K562 (cell line): Measurements from ENCODE around the gene TMEM207.

Source experiments
- CHD2 ChIP-seq: IDR thresholded peaks from 2 replicates; pipeline ENCODE4 v1.6.1; 2011; ENCODE audit warnings: low read depth, low read length
- ERF ChIP-seq: fragments of 450-650 bp; formaldehyde crosslinking; IDR thresholded peaks from 2 replicates; pipeline ENCODE4 v1.4.0; 2020; ENCODE audit warnings: mild to moderate bottlenecking, mixed read lengths
- HIVEP1 ChIP-seq: fragments of 250-450 bp; sonication (Bioruptor Pico); IDR thresholded peaks from 2 replicates; pipeline ENCODE4 v1.4.0; 2020; ENCODE audit warnings: mild to moderate bottlenecking
- HMG20B ChIP-seq: fragments of 250-450 bp; sonication (Bioruptor Pico); IDR thresholded peaks from 2 replicates; pipeline ENCODE4 v1.5.0; 2021; ENCODE audit warnings: mild to moderate bottlenecking
- KLF10 ChIP-seq: fragments of 250-450 bp; sonication (Bioruptor Pico); IDR thresholded peaks from 2 replicates; pipeline ENCODE4 v1.6.1; 2021; ENCODE audit warnings: matching md5 sums
- REST ChIP-seq, 2 experiments: fragments of 450-650 bp; formaldehyde crosslinking in 1 of 2; IDR thresholded peaks; 2 replicates each; pipeline versions ENCODE4 v1.4.0 to v1.6.1; 2014 to 2020; ENCODE audit warnings: mild to moderate bottlenecking in 2 of 2, borderline replicate concordance in 1 of 2, low read depth in 1 of 2
- SIN3A ChIP-seq, 2 experiments: fragments of 150-350 bp in 1 of 2; IDR thresholded peaks; 2 replicates each; pipeline ENCODE4 v1.6.1; 2011 to 2016; ENCODE audit warnings: borderline replicate concordance in 2 of 2, low read depth in 2 of 2, low read length in 2 of 2, mild to moderate bottlenecking in 2 of 2, moderate library complexity in 2 of 2; ENCODE audit not compliant: control insufficient read depth in 1 of 2
- STAT6 ChIP-seq: sonication (generic); formaldehyde crosslinking; IDR thresholded peaks from 2 replicates; pipeline ENCODE4 v1.8.1; 2023; ENCODE audit warnings: mild to moderate bottlenecking, missing genetic modification reagents
- TEAD4 ChIP-seq, 2 experiments: sonication (generic) in 1 of 2; formaldehyde crosslinking in 1 of 2; IDR thresholded peaks; 2 replicates each; pipeline versions ENCODE4 v1.6.1 to v1.8.0; 2012 to 2022; ENCODE audit warnings: borderline replicate concordance in 1 of 2, inconsistent platforms in 1 of 2, low read length in 1 of 2, mild to moderate bottlenecking in 1 of 2, missing genetic modification reagents in 1 of 2
- ZNF507 ChIP-seq: conservative IDR thresholded peaks from 2 replicates; pipeline ENCODE4 v1.6.1; 2017; ENCODE audit warnings: missing genetic modification characterization, missing compliant biosample characterization
- TF ChIP-seq, protein P1 (sequence below): fragments of 150-350 bp; conservative IDR thresholded peaks from 2 replicates; pipeline ENCODE4 v1.6.1; 2014; ENCODE audit warnings: low read length
- TF ChIP-seq, protein P2 (sequence below): sonication (generic); formaldehyde crosslinking; IDR thresholded peaks from 2 replicates; pipeline ENCODE4 v1.8.0; 2022; ENCODE audit warnings: mild to moderate bottlenecking, missing genetic modification reagents

DNA sequence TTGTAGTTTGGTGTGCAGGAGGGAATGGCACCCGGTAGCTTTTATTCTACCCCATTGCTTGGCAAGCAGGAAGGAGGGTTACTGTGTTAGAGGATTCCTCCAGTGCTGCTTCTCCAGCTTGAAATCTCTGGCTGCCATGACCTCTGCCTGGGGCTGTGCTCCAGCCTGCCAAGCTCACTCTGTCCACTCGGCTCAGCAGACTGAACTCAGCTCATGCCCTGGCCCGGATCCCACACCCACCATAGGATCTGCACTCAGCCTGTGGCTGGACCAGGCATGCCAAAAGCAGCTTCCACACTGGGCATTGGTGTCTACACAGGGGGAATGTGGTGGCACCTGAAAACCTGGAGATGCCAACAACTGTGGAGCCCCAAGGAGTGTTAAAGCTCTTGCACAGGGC, 35.4 kb downstream of the TMEM207 start:
- TF ChIP-seq, protein P1, sequence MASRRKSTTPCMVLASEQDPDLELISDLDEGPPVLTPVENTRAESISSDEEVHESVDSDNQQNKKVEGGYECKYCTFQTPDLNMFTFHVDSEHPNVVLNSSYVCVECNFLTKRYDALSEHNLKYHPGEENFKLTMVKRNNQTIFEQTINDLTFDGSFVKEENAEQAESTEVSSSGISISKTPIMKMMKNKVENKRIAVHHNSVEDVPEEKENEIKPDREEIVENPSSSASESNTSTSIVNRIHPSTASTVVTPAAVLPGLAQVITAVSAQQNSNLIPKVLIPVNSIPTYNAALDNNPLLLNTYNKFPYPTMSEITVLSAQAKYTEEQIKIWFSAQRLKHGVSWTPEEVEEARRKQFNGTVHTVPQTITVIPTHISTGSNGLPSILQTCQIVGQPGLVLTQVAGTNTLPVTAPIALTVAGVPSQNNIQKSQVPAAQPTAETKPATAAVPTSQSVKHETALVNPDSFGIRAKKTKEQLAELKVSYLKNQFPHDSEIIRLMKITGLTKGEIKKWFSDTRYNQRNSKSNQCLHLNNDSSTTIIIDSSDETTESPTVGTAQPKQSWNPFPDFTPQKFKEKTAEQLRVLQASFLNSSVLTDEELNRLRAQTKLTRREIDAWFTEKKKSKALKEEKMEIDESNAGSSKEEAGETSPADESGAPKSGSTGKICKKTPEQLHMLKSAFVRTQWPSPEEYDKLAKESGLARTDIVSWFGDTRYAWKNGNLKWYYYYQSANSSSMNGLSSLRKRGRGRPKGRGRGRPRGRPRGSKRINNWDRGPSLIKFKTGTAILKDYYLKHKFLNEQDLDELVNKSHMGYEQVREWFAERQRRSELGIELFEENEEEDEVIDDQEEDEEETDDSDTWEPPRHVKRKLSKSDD = no peak
- no peak for TF ChIP-seq SIN3A (IDR thresholded peaks at IDR 0.05; ENCODE audit: borderline replicate concordance in 2 of 2, control insufficient read depth in 1 of 2, low read depth in 2 of 2, low read length in 2 of 2)
- TF ChIP-seq TEAD4 (IDR thresholded peaks at IDR 0.05; ENCODE audit: low read length) = no peak
- no peak for TF ChIP-seq TEAD4 (CRISPR knock-in tag; IDR thresholded peaks at IDR 0.05; ENCODE audit: borderline replicate concordance)
- no peak for TF ChIP-seq ERF
- TF ChIP-seq, protein P2, sequence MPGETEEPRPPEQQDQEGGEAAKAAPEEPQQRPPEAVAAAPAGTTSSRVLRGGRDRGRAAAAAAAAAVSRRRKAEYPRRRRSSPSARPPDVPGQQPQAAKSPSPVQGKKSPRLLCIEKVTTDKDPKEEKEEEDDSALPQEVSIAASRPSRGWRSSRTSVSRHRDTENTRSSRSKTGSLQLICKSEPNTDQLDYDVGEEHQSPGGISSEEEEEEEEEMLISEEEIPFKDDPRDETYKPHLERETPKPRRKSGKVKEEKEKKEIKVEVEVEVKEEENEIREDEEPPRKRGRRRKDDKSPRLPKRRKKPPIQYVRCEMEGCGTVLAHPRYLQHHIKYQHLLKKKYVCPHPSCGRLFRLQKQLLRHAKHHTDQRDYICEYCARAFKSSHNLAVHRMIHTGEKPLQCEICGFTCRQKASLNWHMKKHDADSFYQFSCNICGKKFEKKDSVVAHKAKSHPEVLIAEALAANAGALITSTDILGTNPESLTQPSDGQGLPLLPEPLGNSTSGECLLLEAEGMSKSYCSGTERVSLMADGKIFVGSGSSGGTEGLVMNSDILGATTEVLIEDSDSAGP (CRISPR knock-in tag) = no peak
- TF ChIP-seq ZNF507 (tag) = no peak
- no peak for TF ChIP-seq STAT6 (CRISPR knock-in tag)
- no peak for TF ChIP-seq HIVEP1
- TF ChIP-seq CHD2 = no peak
- TF ChIP-seq HMG20B (CRISPR knock-in tag) = no peak
- TF ChIP-seq REST (IDR thresholded peaks at IDR 0.05; ENCODE audit: borderline replicate concordance) = no peak
- TF ChIP-seq REST (CRISPR knock-in tag; IDR thresholded peaks at IDR 0.05; ENCODE audit: low read depth) = no peak
- TF ChIP-seq KLF10 = no peak
